Measurements from ENCODE around the gene TEX38. TPM values are rescaled to one million over a fixed set of nuclear protein-coding genes. Genes with fewer than 3 reads are reported as not detected.

TEX38 gene
- total RNA-seq, result not detected in 2 replicates

GRCh38 chr1:46671554-46671953 lies at the start of gene TEX38:
TEX38 (plus strand) TSS chr1:46671854; CDS start chr1:46671935, 81 bp downstream.

GRCh38 chr1:46667782-46668760 lies 3.6 kb upstream of the TEX38 start, which contains the start of gene ATPAF1:
ATPAF1 (minus strand) TSS chr1:46668364; CDS start chr1:46668322, 42 bp downstream.

GRCh38 chr1:46718727-46719622 lies 47.3 kb downstream of the TEX38 start, which contains the start of gene EFCAB14:
EFCAB14 (minus strand) TSS chr1:46719114; CDS start chr1:46718087, 1,027 bp downstream.

Other genes with a start within 250 kb of the TEX38 start
- gene DMBX1, start 182.0 kb upstream of the TEX38 start, total RNA-seq, result not detected in 2 replicates
- not detected in 2 replicates for gene KNCN, start 120.2 kb upstream of the TEX38 start, total RNA-seq
- gene MKNK1, start 67.6 kb upstream of the TEX38 start, total RNA-seq, result 19.9 and 21.6 TPM in 2 replicates
- gene MOB3C, start 55.0 kb upstream of the TEX38 start, total RNA-seq, result 11.3 and 13.7 TPM in 2 replicates
- gene ATPAF1, start 3.5 kb upstream of the TEX38 start, total RNA-seq, result 44.8 and 51.4 TPM in 2 replicates
- gene EFCAB14, start 47.3 kb downstream of the TEX38 start, total RNA-seq, result 33.3 and 62.9 TPM in 2 replicates
- gene CYP4B1, start 127.2 kb downstream of the TEX38 start, total RNA-seq, result not detected in 2 replicates

All from smooth muscle cell of the umbilical artery (primary cell).